Suppressor macrophage treated with lipopolysaccharide for 4 hours (primary cell): ENCODE results near the gene MT3.

Source experiments
- DNase-seq: peaks from one replicate; pipeline ENCODE4 v3.0.0-alpha.2; 2020

The MT3 gene

GRCh38 chr16:56631832-56632155, 42.5 kb downstream of the MT3 start:
- no peak for DNase-seq

- peak; percentile 43 for DNase-seq
Observed at GRCh38 chr16:56632156-56632847, 43.0 kb downstream of the MT3 start, which contains the start of gene MT1M. Gene MT1M, plus strand, starts transcription at chr16:56632659. Its CDS starts 73 bp downstream, at chr16:56632732.

GRCh38 chr16:56632848-56633365, 43.6 kb downstream of the MT3 start:
- no peak for DNase-seq

GRCh38 chr16:56633535-56633934, 44.2 kb downstream of the MT3 start:
- no peak for DNase-seq

GRCh38 chr16:56634715-56635440, 45.5 kb downstream of the MT3 start:
- DNase-seq: no peak

- no peak for DNase-seq
Observed at GRCh38 chr16:56635441-56635967, 46.2 kb downstream of the MT3 start.

GRCh38 chr16:56636616-56637413, 47.5 kb downstream of the MT3 start:
- DNase-seq: no peak

- DNase-seq: peak; percentile 73
Observed at GRCh38 chr16:56637814-56638750, 48.8 kb downstream of the MT3 start, which contains the start of gene MT1A. Gene MT1A, plus strand, starts transcription at chr16:56638666. Its CDS starts 73 bp downstream, at chr16:56638739.

GRCh38 chr16:56639045-56639444, 49.7 kb downstream of the MT3 start:
- DNase-seq: no peak

- no peak for DNase-seq
Observed at GRCh38 chr16:56640076-56640475, 50.7 kb downstream of the MT3 start.
